Right lobe of liver (tissue), 6 donors: ENCODE data around the gene SLC4A5. TPM values are rescaled to one million over a fixed set of nuclear protein-coding genes. Genes with fewer than 3 reads are reported as not detected.
A peak's percentile ranks its signal among the peaks of the same experiment; 100 is the strongest.

Experiments used
- ATAC-seq, 4 donors: fragments of 200-7000 bp; cut with Tn5 transposase; one replicate each; pipeline ENCODE4 v1.9.1; 2020; ENCODE audit warnings: mild to moderate bottlenecking in 4 of 4, moderate library complexity in 4 of 4
- DNase-seq, 3 donors: peaks; one replicate each; pipeline ENCODE4 v3.0.0-alpha.2; 2020
- H3K27ac ChIP-seq, 3 donors: fragments of 200-600 bp; one replicate each; pipeline ENCODE4 v1.8.0; 2022
- H3K27me3 ChIP-seq, 2 donors: fragments of 200-600 bp; one replicate each; pipeline ENCODE4 v1.8.0; 2022
- H3K36me3 ChIP-seq, 4 donors: fragments of 200-600 bp; sonication (generic) in 1 of 4; one replicate each; pipeline versions ENCODE4 v1.5.1 to v1.8.0; 2017 to 2022; ENCODE audit warnings: control low read depth in 1 of 4
- H3K4me1 ChIP-seq, 4 donors: fragments of 200-600 bp; sonication (generic) in 1 of 4; one replicate each; pipeline versions ENCODE4 v1.5.1 to v1.8.0; 2017 to 2022; ENCODE audit warnings: control low read depth in 1 of 4
- H3K4me3 ChIP-seq, 3 donors: fragments of 200-600 bp; one replicate each; pipeline ENCODE4 v1.8.0; 2022
- H3K9me3 ChIP-seq, 4 donors: fragments of 200-600 bp; sonication (generic) in 1 of 4; one replicate each; pipeline versions ENCODE4 v1.5.1 to v1.8.0; 2017 to 2022; ENCODE audit warnings: control low read depth in 1 of 4
- POLR2A ChIP-seq: fragments of 450-650 bp; IDR thresholded peaks from one replicate; pipeline ENCODE4 v1.6.1; 2017; ENCODE audit warnings: antibody characterized with exemption, mild to moderate bottlenecking
- WGBS: methylation state at CpG from one replicate; pipeline ENCODE4 v1.1.6; 2018; ENCODE audit warnings: low coverage, low lambda C conversion rate; ENCODE audit not compliant: insufficient coverage; ENCODE audit errors: missing lambda C conversion rate; 5-methylcytosine and 5-hydroxymethylcytosine counted together
- intact Hi-C, 2 donors: fragments of 100-400 bp; cut with DNase I; formaldehyde crosslinking; loops; one replicate each; pipeline versions ENCODE4 v1.11.2 to v1.14.1; 2022
- total RNA-seq, 6 experiments: library from RNA; depleted of rRNA in 2 of 6; stranded (reverse); fragments of >200 nt in 2 of 6; fragmentation: NEBNext Ultra II Directional in 3 of 6; extraction: Animal tissue kit (Norgen Biotek cat#: 25700) in 3 of 6; gene quantifications; one replicate each; pipeline versions ENCODE4 v1.1.0 to v1.2.4, GENCODE V29; 2016 to 2023
- TF ChIP-seq, protein P1 (sequence below), 4 donors: fragments of 200-600 bp in 3 of 4; fragments of 450-650 bp in 1 of 4; IDR thresholded peaks; one replicate each; pipeline versions ENCODE4 v1.5.1 to v1.8.0; 2016 to 2022; ENCODE audit warnings: antibody characterized with exemption in 4 of 4, mild to moderate bottlenecking in 2 of 4
- donor health status: DM: no; HTN: yes; CAD: no.
- donor health status: DM: no; HTN: no; CAD: no.
- donor health status: DM: no; HTN: no; CAD: no.
- donor health status: DM: no; HTN: yes; CAD: no.
- donor health status: DM: no; HTN: yes; CAD: no.

Gene SLC4A5
- total RNA-seq, 6 experiments from 2014 or later = 0.12 to 1.2 (median 0.68) TPM

DNA sequence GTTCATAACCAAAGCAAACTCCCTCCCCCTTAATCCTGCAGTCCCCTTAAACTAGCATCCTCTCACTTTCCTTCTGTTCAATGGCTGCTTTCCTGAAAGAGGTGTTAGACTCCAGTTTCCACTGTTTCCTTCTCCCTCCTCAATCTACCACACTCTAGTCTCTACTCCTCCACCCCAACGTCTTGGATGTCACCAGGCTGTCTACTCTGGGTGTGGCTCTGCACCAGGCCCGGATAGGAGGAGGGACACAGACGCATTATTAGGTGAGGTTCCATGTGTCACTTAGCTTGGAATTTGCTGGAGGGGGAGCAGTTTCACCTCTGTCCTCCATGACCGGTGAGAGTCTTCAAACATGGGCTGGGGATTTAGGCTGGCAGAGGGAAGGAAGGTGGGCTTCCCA is 83.5 kb downstream of the SLC4A5 start:
- H3K4me3 ChIP-seq = no peak overlapping the region
- DNase-seq (no peak), ATAC-seq (no peak)
- H3K9me3 ChIP-seq = no peaks in the 10 kb centered on the region
- WGBS = 75% methylated on average over 4 of the region's 4 CpGs
- no peaks in the 10 kb centered on the region for H3K27me3 ChIP-seq
- no peaks in the 10 kb centered on the region for H3K36me3 ChIP-seq
- no peak for TF ChIP-seq POLR2A
- TF ChIP-seq, protein P1, sequence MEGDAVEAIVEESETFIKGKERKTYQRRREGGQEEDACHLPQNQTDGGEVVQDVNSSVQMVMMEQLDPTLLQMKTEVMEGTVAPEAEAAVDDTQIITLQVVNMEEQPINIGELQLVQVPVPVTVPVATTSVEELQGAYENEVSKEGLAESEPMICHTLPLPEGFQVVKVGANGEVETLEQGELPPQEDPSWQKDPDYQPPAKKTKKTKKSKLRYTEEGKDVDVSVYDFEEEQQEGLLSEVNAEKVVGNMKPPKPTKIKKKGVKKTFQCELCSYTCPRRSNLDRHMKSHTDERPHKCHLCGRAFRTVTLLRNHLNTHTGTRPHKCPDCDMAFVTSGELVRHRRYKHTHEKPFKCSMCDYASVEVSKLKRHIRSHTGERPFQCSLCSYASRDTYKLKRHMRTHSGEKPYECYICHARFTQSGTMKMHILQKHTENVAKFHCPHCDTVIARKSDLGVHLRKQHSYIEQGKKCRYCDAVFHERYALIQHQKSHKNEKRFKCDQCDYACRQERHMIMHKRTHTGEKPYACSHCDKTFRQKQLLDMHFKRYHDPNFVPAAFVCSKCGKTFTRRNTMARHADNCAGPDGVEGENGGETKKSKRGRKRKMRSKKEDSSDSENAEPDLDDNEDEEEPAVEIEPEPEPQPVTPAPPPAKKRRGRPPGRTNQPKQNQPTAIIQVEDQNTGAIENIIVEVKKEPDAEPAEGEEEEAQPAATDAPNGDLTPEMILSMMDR (IDR thresholded peaks at IDR 0.05) = no peak
- H3K4me1 ChIP-seq = no peaks in the 10 kb centered on the region
- H3K27ac ChIP-seq = no peak overlapping the region
- intact Hi-C loops = loop anchor here in 1 of 2 donors (10.0 kb wide), 1 partner anchor 85 kb away; the partner anchor contains the start of gene SLC4A5

DNA sequence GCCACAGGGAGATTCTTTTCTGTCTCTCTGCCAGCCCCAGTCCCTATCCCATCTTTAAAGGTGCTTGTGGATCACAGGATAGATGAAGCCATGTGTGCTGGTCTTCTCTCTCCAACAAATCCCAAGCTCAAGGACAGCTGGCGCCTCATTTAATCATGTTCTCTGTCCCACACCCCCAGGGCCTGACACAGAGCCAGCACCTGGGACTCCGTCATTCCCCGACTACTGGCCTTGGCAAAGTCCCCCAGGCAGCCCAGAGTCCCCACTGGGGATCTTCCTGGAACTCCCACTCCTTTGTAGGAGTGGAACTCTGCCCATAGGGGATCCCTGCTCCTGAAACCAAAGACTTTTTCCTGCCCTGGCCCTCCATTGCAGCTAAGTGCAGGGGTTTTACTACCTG is 84.0 kb downstream of the SLC4A5 start:
- ATAC-seq = no peak
- no peak for DNase-seq
- Histone ChIP-seq H3K27ac (no peak overlapping the region), H3K4me3 (no peak overlapping the region), H3K27me3 (no peaks in the 10 kb centered on the region), H3K4me1 (no peaks in the 10 kb centered on the region), H3K9me3 (no peaks in the 10 kb centered on the region), H3K36me3 (no peaks in the 10 kb centered on the region)
- WGBS = 100% methylated on average over 1 of the region's 3 CpGs
- TF ChIP-seq POLR2A = no peak
- TF ChIP-seq, protein P1 (IDR thresholded peaks at IDR 0.05) = no peak
- intact Hi-C loops = loop anchor here in 1 of 2 donors (10.0 kb wide), 1 partner anchor 86 kb away; the partner anchor contains the start of gene SLC4A5

DNA sequence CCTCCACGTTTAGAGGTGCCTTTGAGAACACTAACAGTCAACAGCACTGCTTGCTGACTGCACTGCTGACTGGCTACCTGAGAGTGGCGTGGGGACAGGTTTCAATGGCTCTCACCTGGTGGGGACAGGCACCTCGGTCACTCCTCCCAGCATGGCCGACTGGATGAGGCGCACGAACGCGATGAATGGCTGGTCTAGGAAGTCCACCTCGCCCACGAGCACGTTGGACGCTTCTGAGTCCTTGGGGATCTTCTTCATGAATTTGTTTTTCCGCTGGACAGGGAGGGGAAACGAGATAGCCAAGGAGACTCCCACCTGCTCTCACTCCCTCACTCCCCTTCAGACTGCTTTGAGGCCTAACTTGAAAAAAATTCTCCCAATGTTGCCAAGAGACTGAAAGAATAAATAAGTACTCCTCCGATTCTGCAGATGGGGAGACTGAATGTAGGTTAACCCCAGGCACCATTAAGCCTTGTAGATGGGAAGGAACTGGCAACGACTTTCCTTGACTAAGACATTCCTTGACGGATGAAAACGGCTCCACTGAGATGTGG is 87.5 kb downstream of the SLC4A5 start:
- H3K4me1 ChIP-seq = no peaks in the 10 kb centered on the region
- DNase-seq (no peak), ATAC-seq (no peak)
- H3K9me3 ChIP-seq = no peaks in the 10 kb centered on the region
- 92% methylated on average over 13 of the region's 18 CpGs for WGBS
- H3K27me3 ChIP-seq = no peaks in the 10 kb centered on the region
- H3K4me3 ChIP-seq = no peak overlapping the region
- TF ChIP-seq, protein P1 (IDR thresholded peaks at IDR 0.05) = no peak
- TF ChIP-seq POLR2A = no peak
- no peaks in the 10 kb centered on the region for H3K36me3 ChIP-seq
- intact Hi-C loops = loop anchor here in 1 of 2 donors (10.0 kb wide), 1 partner anchor 89 kb away; the partner anchor contains the start of gene SLC4A5
- no peak overlapping the region for H3K27ac ChIP-seq

DNA sequence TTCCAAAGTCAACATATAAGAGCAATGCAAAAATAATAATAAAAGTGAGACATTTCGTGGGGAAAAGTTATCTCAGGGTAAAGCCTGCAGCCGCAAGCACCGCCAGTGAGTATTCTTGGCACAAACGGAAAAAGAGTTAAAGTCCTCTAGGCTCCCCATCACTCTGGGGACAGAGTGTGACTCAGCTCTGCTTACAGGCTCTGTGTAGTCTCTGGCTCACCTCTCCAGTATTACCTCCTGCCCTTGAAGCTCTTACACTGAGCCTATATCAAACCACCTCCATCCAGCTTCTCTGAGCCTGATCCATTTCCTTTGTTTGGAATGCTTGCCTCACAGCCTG is 89.3 kb downstream of the SLC4A5 start:
- DNase-seq (peak in 1 of 3 donors; percentile 1), ATAC-seq (peak in 1 of 4 donors; percentile 66)
- intact Hi-C loops = loop anchor here in 1 of 2 donors (10.0 kb wide), 1 partner anchor 91 kb away; the partner anchor contains the start of gene SLC4A5
- Histone ChIP-seq H3K36me3 (no peaks in the 10 kb centered on the region), H3K4me1 (no peaks in the 10 kb centered on the region), H3K27me3 (no peaks in the 10 kb centered on the region), H3K27ac (no peak overlapping the region), H3K9me3 (no peaks in the 10 kb centered on the region), H3K4me3 (no peak overlapping the region)
- 67% methylated on average over 4 of the region's 4 CpGs for WGBS
- TF ChIP-seq POLR2A = no peak
- TF ChIP-seq, protein P1 (IDR thresholded peaks at IDR 0.05) = no peak
